Hepatocyte (in vitro differentiated cells): ENCODE results near the gene PIGS. TPM values are rescaled to one million over a fixed set of nuclear protein-coding genes. Genes with fewer than 3 reads are reported as not detected.

Experiments used
- DNase-seq: peaks from one replicate; pipeline ENCODE4 v3.0.0-alpha.2; 2016; ENCODE audit warnings: low spot score
- H2AFZ ChIP-seq: fragments of 200-600 bp; sonication (generic); 2 replicates; pipeline ENCODE4 v1.6.0; 2016; ENCODE audit warnings: antibody characterized with exemption, mild to moderate bottlenecking
- H3K27ac ChIP-seq: fragments of 200-600 bp; sonication (generic); 2 replicates; pipeline ENCODE4 v1.5.1; 2016; ENCODE audit warnings: mild to moderate bottlenecking
- H3K27me3 ChIP-seq: fragments of 200-600 bp; sonication (generic); 2 replicates; pipeline ENCODE4 v1.6.1; 2016
- H3K36me3 ChIP-seq: fragments of 200-600 bp; sonication (generic); replicated peaks from 2 replicates; pipeline ENCODE4 v1.5.1; 2016; ENCODE audit warnings: low read depth; ENCODE audit not compliant: insufficient read depth
- H3K4me1 ChIP-seq: fragments of 200-600 bp; sonication (generic); 2 replicates; pipeline ENCODE4 v1.5.1; 2016; ENCODE audit warnings: mild to moderate bottlenecking, moderate library complexity; ENCODE audit not compliant: insufficient read depth
- H3K4me2 ChIP-seq: fragments of 200-600 bp; sonication (generic); 2 replicates; pipeline ENCODE4 v1.6.0; 2016
- H3K4me3 ChIP-seq: fragments of 200-600 bp; sonication (generic); 2 replicates; pipeline ENCODE4 v1.5.1; 2016; ENCODE audit warnings: mild to moderate bottlenecking
- H3K79me2 ChIP-seq: fragments of 200-600 bp; sonication (generic); 2 replicates; pipeline ENCODE4 v1.6.0; 2017; ENCODE audit warnings: mild to moderate bottlenecking
- H3K9me2 ChIP-seq: fragments of 200-600 bp; sonication (generic); replicated peaks from 2 replicates; pipeline ENCODE4 v1.6.0; 2017; ENCODE audit warnings: mild to moderate bottlenecking; ENCODE audit not compliant: insufficient read depth
- H3K9me3 ChIP-seq: fragments of 200-600 bp; sonication (generic); 2 replicates; pipeline ENCODE4 v1.5.1; 2016; ENCODE audit warnings: low read depth, mild to moderate bottlenecking
- H4K20me1 ChIP-seq: fragments of 200-600 bp; sonication (generic); 2 replicates; pipeline ENCODE4 v1.6.0; 2016; ENCODE audit warnings: mild to moderate bottlenecking; ENCODE audit not compliant: insufficient read depth, poor library complexity, severe bottlenecking
- CTCF ChIP-seq: fragments of 200-600 bp; sonication (generic); IDR thresholded peaks from 2 replicates; pipeline ENCODE4 v1.5.1; 2016; ENCODE audit warnings: antibody characterized with exemption, mild to moderate bottlenecking; ENCODE audit not compliant: poor library complexity
- EZH2 ChIP-seq: fragments of 200-600 bp; sonication (generic); IDR thresholded peaks from 2 replicates; pipeline ENCODE4 v1.6.1; 2016; ENCODE audit warnings: antibody characterized with exemption, mild to moderate bottlenecking, borderline replicate concordance
- EZH2phosphoT487 ChIP-seq: fragments of 200-600 bp; sonication (generic); IDR thresholded peaks from one replicate; pipeline ENCODE4 v1.6.1; 2018; ENCODE audit warnings: antibody characterized with exemption, mild to moderate bottlenecking, low read depth, moderate library complexity; ENCODE audit not compliant: unreplicated experiment, severe bottlenecking
- WGBS: methylation state at CpG from one replicate; pipeline ENCODE4 v1.1.6; 2016; ENCODE audit warnings: low lambda C conversion rate; ENCODE audit errors: missing lambda C conversion rate; 5-methylcytosine and 5-hydroxymethylcytosine counted together
- polyA plus RNA-seq: library from polyadenylated mRNA; unstranded; fragments of >200 nt; fragmentation: Nextera tagmentation; extraction: Ambion mirVana; gene quantifications from 2 replicates; pipeline ENCODE4 v1.2.1, GENCODE V29; 2016
- total RNA-seq: library from RNA; depleted of rRNA; stranded (reverse); fragments of >200 nt; gene quantifications from 2 replicates; pipeline ENCODE4 v1.2.3, GENCODE V29; 2014

Gene PIGS
- total and polyA plus RNA-seq, 2 experiments from 2014 or later = 59.1 to 65.4 TPM

- no peak overlapping the region for H3K4me2 ChIP-seq
- H3K4me3 ChIP-seq = no peak overlapping the region
Measured at GRCh38 chr17:28575126-28575795, 3.9 kb upstream of the PIGS start.

GRCh38 chr17:28574526-28574925, 3.2 kb upstream of the PIGS start:
- Histone ChIP-seq H3K4me1 (peaks cover 12% of the 10 kb centered on the region), H3K4me2 (no peak overlapping the region), H3K9me2 (no peaks in the 10 kb centered on the region), H4K20me1 (no peaks in the 10 kb centered on the region), H3K36me3 (no peaks in the 10 kb centered on the region), H3K9me3 (no peaks in the 10 kb centered on the region), H2AFZ (no peak overlapping the region), H3K79me2 (peaks cover 14% of the 10 kb centered on the region), H3K4me3 (no peak overlapping the region), H3K27me3 (no peaks in the 10 kb centered on the region), H3K27ac (no peak overlapping the region)
- TF ChIP-seq EZH2phosphoT487 = no peak
- no peak for TF ChIP-seq CTCF
- no peak for TF ChIP-seq EZH2
- DNase-seq = no peak
- WGBS = 93% methylated on average over 7 of the region's 7 CpGs

More at GRCh38 chr17:28575126-28575795, 3.9 kb upstream of the PIGS start:
- Histone ChIP-seq H3K9me3 (no peaks in the 10 kb centered on the region), H3K4me1 (peaks cover 12% of the 10 kb centered on the region), H3K79me2 (peaks cover 6% of the 10 kb centered on the region), H2AFZ (no peak overlapping the region), H3K27ac (no peak overlapping the region), H3K36me3 (no peaks in the 10 kb centered on the region), H3K9me2 (no peaks in the 10 kb centered on the region), H3K27me3 (no peaks in the 10 kb centered on the region), H4K20me1 (no peaks in the 10 kb centered on the region)
- TF ChIP-seq CTCF (no peak), EZH2phosphoT487 (no peak), EZH2 (no peak)
- no peak for DNase-seq
- WGBS = 89% methylated on average over 14 of the region's 14 CpGs

GRCh38 chr17:28573966-28574480, 2.7 kb upstream of the PIGS start:
- H3K79me2 ChIP-seq = peaks cover 17% of the 10 kb centered on the region
- H3K9me3 ChIP-seq = no peaks in the 10 kb centered on the region
- DNase-seq = no peak
- peaks cover 12% of the 10 kb centered on the region for H3K4me1 ChIP-seq
- no peaks in the 10 kb centered on the region for H3K27me3 ChIP-seq
- no peaks in the 10 kb centered on the region for H4K20me1 ChIP-seq
- WGBS = 95% methylated on average over 6 of the region's 6 CpGs
- H2AFZ ChIP-seq = no peak overlapping the region
- H3K27ac ChIP-seq = no peak overlapping the region
- no peaks in the 10 kb centered on the region for H3K9me2 ChIP-seq
- no peaks in the 10 kb centered on the region for H3K36me3 ChIP-seq
- H3K4me3 ChIP-seq = no peak overlapping the region
- TF ChIP-seq EZH2phosphoT487 (no peak), CTCF (no peak), EZH2 (no peak)
- H3K4me2 ChIP-seq = no peak overlapping the region
